ENCODE measurements around the gene RREB1.
A peak's percentile ranks its signal among the peaks of the same experiment; 100 is the strongest.

RREB1 gene

GRCh38 chr6:7098993-7099392 is 8.8 kb upstream of the RREB1 start:
- no peak for DNase-seq

DNA sequence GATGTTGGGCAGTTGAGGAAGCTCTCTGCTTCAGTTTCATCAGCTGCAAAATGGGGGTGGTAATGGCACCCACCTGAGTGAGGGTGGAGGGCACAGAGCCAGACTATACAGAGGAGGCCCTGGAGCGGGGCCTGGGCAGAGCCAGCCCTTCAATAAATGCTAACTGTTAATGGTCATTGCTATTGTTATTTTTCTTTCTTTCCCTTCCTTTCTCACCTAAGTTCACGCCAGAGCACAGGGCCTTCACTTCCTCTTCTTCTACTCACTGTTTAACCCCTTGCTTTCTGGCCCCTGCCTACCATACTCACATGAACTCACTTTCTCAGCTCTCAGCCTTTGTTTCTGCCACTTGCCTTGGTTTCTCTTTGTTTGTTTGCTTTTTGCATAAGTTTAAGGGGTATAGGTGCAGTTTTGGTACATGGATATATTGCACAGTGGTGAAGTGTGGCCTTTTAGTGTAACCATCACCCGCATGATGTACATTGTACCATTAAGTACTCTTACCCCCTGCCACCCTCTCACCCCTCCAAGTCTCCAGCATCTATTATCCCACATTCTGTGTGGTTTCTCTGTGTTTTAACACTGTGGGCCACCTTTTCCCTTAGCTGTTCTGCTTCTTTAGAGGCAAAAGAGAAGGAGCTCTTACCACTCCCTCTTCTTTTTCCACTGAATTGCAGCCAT is 7.5 kb upstream of the RREB1 start:
- DNase-seq: peak in 1 of 2 donors; percentile 45

DNA sequence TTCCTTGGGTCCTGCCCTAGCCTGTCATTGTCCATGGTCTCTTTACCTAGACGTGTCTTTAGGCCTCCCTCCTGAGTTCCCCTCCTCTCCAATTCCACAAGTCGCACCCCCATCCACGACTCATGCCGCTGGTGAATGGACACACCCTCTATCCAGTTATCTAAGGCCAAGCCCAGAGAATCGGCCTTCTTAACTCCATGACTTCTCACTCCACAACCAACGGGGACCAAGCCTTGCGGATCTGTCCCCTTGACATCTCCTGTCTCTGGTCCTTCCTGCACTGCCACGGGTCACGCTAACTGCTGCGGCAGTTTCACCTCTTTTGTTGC is 7.0 kb upstream of the RREB1 start:
- no peak for DNase-seq

DNA sequence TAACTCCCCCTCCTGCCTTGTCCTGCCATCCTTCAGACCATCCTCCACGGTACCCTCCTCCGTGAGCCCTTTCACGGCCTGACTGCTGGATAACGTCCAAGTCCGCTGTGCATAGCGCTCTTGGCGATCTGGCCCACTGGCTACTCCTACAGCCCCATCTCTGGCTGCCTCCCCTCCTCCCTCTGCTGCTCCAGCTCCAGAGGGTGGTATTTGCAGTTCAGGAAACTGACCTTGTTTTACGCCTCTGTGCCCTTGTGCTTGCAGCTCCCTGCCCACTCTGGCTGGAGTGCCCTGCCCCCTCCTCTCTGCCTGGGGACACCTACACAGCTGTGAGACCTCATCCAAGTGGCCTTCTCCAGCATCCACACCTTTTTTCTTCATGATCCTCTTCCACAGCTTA is 6.5 kb upstream of the RREB1 start:
- DNase-seq: no peak

DNA sequence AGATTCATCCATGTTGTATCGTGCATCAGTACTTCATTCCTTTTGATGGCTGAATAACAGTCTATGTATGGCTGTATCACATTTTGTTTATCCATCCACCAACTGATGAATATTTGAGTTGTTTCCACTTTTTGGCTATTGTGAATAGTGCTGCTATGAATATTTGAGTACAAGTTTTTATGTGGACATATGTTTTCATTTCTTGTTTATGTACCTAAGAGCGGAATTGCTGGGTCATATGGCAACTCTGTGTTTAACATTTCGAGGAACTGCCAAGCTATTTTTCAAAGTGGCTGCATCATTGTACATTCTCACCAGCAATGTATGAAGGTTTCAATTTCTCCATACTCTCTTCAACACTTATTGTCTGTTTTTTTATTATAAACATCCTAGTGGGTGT is 3.0 kb upstream of the RREB1 start:
- no peak for DNase-seq

DNA sequence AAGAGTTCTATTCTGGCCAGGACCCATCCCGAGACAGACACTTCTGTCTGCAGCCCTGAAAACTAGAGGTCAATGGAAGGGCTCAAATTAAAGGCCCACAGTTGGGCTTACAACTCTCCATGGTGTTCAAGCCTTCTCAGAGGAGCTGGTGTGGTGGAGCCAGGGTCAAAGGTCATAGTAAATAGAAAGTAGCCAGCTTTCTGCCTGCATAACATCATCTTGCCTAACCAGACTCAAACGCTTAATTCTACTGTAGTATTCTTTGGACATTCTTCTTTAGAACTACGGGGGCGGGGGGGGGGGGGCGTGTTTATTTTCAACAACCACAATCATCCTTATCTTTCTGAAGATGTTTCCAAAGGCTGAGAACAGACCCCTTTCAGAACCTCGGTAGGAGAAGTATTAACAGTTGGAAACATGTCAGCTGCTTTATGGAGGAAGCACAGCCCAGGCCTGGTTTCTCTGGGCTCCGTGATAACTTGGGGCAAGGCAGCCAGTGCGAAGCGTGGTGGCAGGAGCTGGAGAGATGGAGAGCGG is 1.5 kb upstream of the RREB1 start:
- DNase-seq: no peak

DNA sequence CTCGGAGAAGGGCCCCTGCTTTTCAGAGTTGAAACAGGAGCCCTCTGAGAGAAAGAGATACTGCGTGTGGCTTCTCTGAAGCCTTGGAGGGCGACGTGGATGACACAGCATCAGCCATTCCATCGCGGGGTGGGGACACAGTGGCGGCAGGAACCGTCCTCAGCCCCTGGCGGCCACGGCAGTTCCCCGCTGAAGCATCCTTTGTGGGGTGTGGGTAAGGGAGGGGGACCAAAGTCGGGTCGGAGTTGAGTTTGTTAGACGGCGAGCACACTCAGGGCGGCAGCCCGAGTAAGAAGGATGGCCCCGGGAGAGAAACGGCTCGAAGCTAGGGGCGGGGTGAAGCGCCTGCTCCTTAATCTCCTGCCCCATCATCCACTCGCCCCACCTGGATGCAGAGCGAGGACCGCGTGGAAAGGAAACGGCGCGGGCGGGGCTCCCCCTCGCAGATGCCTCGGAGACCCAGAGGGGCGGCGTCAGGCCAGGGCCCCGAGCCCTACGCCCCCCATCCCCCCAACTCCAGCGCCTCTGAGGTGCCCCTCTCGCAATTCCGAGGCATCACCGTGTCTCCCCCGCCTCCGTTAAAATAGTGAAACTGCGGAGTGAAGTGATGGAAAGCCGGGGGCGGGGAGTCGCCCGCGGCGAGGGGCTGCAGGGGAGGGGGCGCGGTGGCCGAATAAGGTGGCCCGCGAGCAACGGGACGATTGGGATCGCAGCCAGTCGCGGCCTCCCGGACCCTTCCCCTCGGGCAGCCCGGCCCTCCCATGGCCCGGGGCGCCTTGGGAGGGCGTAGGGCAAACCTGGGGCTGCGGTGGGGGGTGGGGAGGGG is 796 bp upstream of the RREB1 start:
- DNase-seq: peak; percentile 57 to 67

DNA sequence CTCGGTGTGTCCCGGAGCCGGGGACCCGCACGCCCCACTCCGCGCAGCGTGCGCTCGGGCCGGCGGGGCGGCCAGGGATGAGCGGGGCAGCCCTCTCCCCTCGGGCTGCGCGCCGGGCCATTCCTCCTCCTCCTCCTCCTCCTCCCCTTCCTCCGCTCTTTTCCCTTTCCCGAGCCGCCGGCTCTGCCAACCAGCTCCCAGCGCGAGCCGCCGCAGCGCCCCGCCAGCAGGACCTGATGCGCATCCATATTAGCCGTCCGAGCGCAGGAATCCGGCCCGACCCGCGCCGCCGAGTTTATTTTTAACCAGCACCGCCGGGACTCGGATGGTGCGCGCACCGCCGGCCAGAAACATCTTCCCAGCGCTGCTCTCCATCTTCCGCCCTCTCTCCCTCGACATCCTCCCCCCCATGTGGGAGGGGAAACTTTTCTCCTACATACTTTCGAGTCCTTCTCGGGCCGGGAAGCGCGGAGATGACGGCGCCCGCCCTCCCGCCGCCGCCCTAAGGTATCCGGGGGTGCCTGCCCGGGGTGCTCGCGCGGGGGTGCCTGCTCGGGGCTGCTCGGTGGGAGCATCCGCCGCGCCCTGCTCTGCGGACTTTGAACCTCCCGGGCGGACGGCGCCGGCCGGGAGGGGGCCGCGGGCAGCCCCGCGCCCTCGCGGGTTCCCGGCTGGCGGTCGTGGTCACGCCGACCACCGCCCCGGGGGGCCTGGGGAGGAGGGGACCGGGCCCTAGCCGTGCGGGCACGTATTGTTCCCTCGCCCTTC is 619 bp downstream of the RREB1 start:
- peak in 1 of 2 donors; percentile 60 for DNase-seq

DNA sequence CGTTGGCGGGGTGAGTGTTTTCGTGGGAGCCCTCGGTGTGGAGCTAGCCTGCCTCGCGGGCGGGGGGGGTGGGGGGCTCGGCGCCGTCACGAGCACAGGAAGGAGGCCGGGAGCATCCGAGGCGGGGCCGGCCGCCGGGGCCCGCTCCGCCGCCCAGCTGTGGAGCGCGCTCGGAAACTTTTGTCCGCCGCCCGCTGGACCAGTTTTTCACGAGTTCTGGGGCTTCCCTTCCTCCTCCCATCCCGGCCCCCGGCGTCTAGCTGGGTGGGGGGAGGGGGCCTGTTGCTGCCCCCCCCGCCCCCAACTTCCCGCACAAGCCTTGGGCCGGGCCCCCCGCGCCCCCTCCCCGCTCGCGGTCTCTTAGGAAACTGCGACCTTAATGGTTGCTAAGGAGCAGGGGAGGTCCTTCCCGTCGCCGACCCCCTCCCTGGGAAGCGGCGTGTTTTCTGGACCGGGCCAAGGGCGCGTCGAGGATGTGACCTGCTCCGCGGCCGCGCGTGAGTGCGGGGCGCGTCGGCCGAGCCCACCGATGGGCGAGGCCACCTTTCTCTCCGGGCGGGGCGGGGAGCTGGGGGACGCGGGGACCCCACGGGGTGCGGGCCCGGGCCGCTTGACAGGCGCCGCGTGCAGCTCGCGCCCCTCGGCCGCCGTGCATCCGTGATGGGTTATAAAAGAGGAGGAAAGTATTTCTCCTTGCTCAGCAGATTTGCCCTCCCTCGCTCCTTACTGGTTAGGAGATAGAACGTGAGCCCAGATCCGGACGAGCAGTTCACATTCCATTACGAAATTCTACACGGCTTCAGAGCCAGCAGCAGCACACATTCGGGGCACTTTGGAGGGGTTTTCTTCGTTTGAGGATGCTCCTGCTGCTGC is 1.4 kb downstream of the RREB1 start:
- peak; percentile 7 to 56 for DNase-seq

DNA sequence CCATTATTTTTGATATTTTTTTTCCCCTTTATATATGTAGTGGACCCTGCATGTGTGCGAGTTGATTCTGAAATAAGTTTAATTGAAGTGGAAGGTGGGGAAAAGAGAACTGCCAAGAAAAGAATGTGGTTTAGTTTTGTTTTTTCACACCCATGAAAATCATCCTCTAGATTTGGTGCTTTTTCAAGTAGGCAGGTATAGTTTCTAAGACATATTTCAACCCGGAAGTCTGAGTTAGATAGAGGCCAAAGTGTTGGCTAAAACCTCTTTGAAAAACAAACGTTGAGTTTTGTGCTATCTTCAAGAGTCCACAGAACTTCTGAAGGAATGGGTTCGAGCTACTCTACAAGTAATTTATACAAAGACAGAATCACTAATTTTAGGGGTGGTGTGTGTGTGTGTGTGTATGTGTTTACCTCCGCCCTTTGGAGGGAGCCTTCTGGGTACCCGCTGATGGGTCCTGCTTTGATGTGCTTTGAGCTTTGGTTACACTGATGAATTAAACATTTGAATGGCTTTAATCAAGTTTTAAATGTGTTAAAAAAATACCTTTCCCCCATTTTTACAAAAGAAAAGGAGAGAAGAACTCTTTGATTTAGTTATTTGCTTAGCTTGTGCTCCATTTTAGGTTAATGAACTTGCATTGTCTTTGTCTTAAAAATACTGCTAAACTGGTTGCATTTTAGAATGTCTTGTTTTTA is 2.5 kb downstream of the RREB1 start:
- DNase-seq: no peak

- no peak for DNase-seq
Observed at GRCh38 chr6:7111095-7111690, 3.4 kb downstream of the RREB1 start.

- DNase-seq: no peak
Observed at GRCh38 chr6:7112171-7112570, 4.4 kb downstream of the RREB1 start.

GRCh38 chr6:7112741-7113313 is 5.1 kb downstream of the RREB1 start:
- peak in 1 of 2 donors; percentile 39 for DNase-seq

DNA sequence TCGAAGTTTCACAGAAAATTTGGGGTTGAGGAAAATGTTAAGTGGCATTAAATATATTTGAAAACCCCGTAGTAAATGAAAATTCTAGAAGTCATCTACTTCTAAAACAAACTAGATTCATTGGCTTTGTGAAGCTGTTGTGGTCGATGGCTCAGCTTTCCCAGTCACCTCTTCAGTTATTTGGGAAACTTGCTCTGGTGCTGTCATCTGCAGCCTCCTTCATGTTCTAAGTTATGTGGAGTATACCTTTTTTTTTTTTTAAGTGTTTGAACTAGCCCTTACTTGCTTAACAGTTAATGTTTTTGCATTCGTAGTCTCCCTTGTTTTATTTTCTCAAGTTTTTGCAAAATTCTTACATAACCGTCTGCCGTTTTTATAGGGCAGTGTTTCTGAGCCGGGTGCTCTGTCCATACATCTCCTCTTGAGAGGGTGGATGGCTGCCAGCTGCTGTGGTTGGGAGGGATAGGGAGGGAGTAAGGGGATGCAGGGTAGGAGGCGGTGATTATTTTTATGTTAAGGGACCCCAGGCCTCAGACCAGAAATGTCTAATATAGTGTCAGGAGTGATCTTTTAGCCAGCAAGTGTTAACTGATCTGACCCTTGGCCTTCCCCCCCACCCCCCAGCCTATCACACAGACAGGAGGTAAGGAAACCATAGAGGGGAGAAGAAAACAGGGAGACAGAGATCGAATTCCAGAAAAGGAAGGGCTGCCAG is 7.1 kb downstream of the RREB1 start:
- DNase-seq: no peak

- no peak for DNase-seq
Observed at GRCh38 chr6:7115543-7116231, 7.9 kb downstream of the RREB1 start.

GRCh38 chr6:7119272-7119801 is 11.6 kb downstream of the RREB1 start:
- DNase-seq: no peak

DNA sequence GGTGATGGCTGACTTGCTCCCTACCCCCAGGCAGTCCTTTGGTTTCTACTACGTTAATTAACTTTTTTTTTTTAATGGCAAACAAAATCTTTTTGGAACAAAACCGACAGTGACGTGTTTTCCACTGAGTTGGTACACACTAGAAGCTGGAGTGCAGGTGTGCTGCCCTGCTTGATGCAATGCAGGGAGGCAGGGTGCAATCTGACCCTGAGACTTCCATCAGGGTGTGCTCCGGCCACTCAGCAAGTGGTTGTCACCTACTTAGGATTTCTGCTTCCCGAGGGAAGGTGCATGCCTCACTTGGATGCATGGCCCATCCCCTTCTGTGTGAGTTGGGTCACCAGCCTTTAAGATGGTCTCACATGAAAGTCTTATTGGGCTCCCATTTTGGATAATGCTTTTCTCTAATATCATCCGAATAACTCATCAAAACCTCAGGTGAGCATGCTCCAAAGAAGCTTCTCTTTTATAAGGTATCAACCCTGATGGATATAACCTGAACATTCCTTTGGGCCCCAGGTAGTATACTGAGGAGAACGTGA is 14.0 kb downstream of the RREB1 start:
- DNase-seq: no peak

DNA sequence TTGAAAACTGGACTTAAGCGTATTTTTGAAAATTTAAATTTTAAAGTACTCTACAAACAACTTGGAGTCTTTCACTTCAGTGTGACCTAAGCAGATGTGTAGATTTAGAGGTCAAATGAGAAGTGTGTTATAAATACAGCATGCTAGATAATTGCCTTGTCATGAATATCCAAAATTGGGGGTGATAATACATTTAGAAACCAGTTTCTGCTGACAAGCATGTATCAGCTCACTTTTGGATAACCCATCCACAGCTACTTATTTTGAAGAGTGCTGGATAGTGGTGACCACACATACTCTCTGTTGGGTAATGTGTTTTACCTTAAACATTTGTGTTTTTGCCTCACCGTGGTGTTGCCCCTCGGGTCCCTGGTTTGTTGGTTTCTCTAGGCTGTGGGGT is 14.9 kb downstream of the RREB1 start:
- no peak for DNase-seq

GRCh38 chr6:7124114-7124513 is 16.4 kb downstream of the RREB1 start:
- peak in 1 of 2 donors; percentile 1 for DNase-seq
